ENCODE results near the gene GEMIN7. TPM values are rescaled to one million over a fixed set of nuclear protein-coding genes. Genes with fewer than 3 reads are reported as not detected.

Gene GEMIN7
- total and polyA plus RNA-seq, 4 donors = 10.0 to 25.2 (median 19.4) TPM

- peak; percentile 64 for DNase-seq (ENCODE audit: low spot score)
- no peaks in the 10 kb centered on the region for H3K9me3 ChIP-seq (ENCODE audit: control insufficient read depth in 4 of 4, low read length in 3 of 4)
- no peak overlapping the region for H3K27ac ChIP-seq (ENCODE audit: low read depth in 1 of 2, low read length in 2 of 2)
- no peak overlapping the region for H3K4me3 ChIP-seq (ENCODE audit: low read depth in 1 of 3, low read length in 3 of 3)
- WGBS = 68% methylated on average over 13 of the region's 13 CpGs
- no peaks in the 10 kb centered on the region for H3K36me3 ChIP-seq (ENCODE audit: control insufficient read depth in 4 of 4, insufficient read depth in 3 of 4, low read depth in 1 of 4, low read length in 3 of 4)
- no peak for TF ChIP-seq TAF1 (conservative IDR thresholded peaks at IDR 0.05)
- TF ChIP-seq GABPA (IDR thresholded peaks at IDR 0.05 in 1 of 2, conservative IDR thresholded peaks at IDR 0.05 in 1 of 2) = no peak
- no peak overlapping the region for H3K9ac ChIP-seq (ENCODE audit: low read depth in 1 of 2, low read length in 2 of 2)
- H3K27me3 ChIP-seq (ENCODE audit: control insufficient read depth in 4 of 4, insufficient read depth in 4 of 4, low read length in 3 of 4) = no peaks in the 10 kb centered on the region
- H3K4me1 ChIP-seq (ENCODE audit: control insufficient read depth in 4 of 4, insufficient read depth in 4 of 4, low read length in 3 of 4) = peaks cover 0 to 3% (median 0%) of the 10 kb centered on the region in 4 donors
Observed at GRCh38 chr19:45130236-45130635, 51.2 kb downstream of the GEMIN7 start.

- Histone ChIP-seq H3K36me3 (ENCODE audit: control insufficient read depth in 4 of 4, insufficient read depth in 3 of 4, low read depth in 1 of 4, low read length in 3 of 4) (no peaks in the 10 kb centered on the region), H3K27me3 (ENCODE audit: control insufficient read depth in 4 of 4, insufficient read depth in 4 of 4, low read length in 3 of 4) (no peaks in the 10 kb centered on the region), H3K27ac (ENCODE audit: low read depth in 1 of 2, low read length in 2 of 2) (no peak overlapping the region), H3K9ac (ENCODE audit: low read depth in 1 of 2, low read length in 2 of 2) (no peak overlapping the region), H3K9me3 (ENCODE audit: control insufficient read depth in 4 of 4, low read length in 3 of 4) (no peaks in the 10 kb centered on the region), H3K4me1 (ENCODE audit: control insufficient read depth in 4 of 4, insufficient read depth in 4 of 4, low read length in 3 of 4) (peaks cover 0 to 3% (median 0%) of the 10 kb centered on the region in 4 donors), H3K4me3 (ENCODE audit: low read depth in 1 of 3, low read length in 3 of 3) (no peak overlapping the region)
- 64% methylated on average over 13 of the region's 13 CpGs for WGBS
- DNase-seq (ENCODE audit: low spot score) = peak; percentile 46
- TF ChIP-seq CTCF (IDR thresholded peaks at IDR 0.05; ENCODE audit: low read depth, low read length, missing input control) = peak; percentile 20
- TF ChIP-seq TAF1 (conservative IDR thresholded peaks at IDR 0.05) = no peak
- TF ChIP-seq SP1 (IDR thresholded peaks at IDR 0.05) = no peak
- TF ChIP-seq REST (IDR thresholded peaks at IDR 0.05) = no peak
- TF ChIP-seq GABPA (IDR thresholded peaks at IDR 0.05 in 1 of 2, conservative IDR thresholded peaks at IDR 0.05 in 1 of 2) = no peak
- TF ChIP-seq RAD21 (IDR thresholded peaks at IDR 0.05) = peak in 1 of 2 donors; percentile 64
Observed at GRCh38 chr19:45130888-45131615, 52.0 kb downstream of the GEMIN7 start.

- no peak overlapping the region for H3K9ac ChIP-seq (ENCODE audit: low read depth in 1 of 2, low read length in 2 of 2)
- H3K4me3 ChIP-seq (ENCODE audit: low read depth in 1 of 3, low read length in 3 of 3) = no peak overlapping the region
- no peaks in the 10 kb centered on the region for H3K36me3 ChIP-seq (ENCODE audit: control insufficient read depth in 4 of 4, insufficient read depth in 3 of 4, low read depth in 1 of 4, low read length in 3 of 4)
- H3K27ac ChIP-seq (ENCODE audit: low read depth in 1 of 2, low read length in 2 of 2) = no peak overlapping the region
- peaks cover 0 to 3% (median 0%) of the 10 kb centered on the region in 4 donors for H3K4me1 ChIP-seq (ENCODE audit: control insufficient read depth in 4 of 4, insufficient read depth in 4 of 4, low read length in 3 of 4)
- DNase-seq (ENCODE audit: low spot score) = no peak
- WGBS = 94% methylated on average over 8 of the region's 8 CpGs
- no peaks in the 10 kb centered on the region for H3K27me3 ChIP-seq (ENCODE audit: control insufficient read depth in 4 of 4, insufficient read depth in 4 of 4, low read length in 3 of 4)
- no peaks in the 10 kb centered on the region for H3K9me3 ChIP-seq (ENCODE audit: control insufficient read depth in 4 of 4, low read length in 3 of 4)
- no peak for TF ChIP-seq HNF4G (IDR thresholded peaks at IDR 0.05)
- TF ChIP-seq RAD21 (IDR thresholded peaks at IDR 0.05) = no peak
- no peak for TF ChIP-seq ZBTB33 (IDR thresholded peaks at IDR 0.05)
- TF ChIP-seq RXRA (IDR thresholded peaks at IDR 0.05) = no peak
- TF ChIP-seq REST (IDR thresholded peaks at IDR 0.05) = no peak
- TF ChIP-seq FOXA2 (IDR thresholded peaks at IDR 0.05) = no peak
- no peak for TF ChIP-seq ATF3 (IDR thresholded peaks at IDR 0.05)
- TF ChIP-seq HNF4A (conservative IDR thresholded peaks at IDR 0.05) = no peak
- no peak for TF ChIP-seq GABPA (IDR thresholded peaks at IDR 0.05 in 1 of 2, conservative IDR thresholded peaks at IDR 0.05 in 1 of 2)
- no peak for TF ChIP-seq FOXA1 (IDR thresholded peaks at IDR 0.05)
- TF ChIP-seq TAF1 (conservative IDR thresholded peaks at IDR 0.05) = no peak
- no peak for TF ChIP-seq JUND (IDR thresholded peaks at IDR 0.05)
- TF ChIP-seq YY1 (IDR thresholded peaks at IDR 0.05) = no peak
- no peak for TF ChIP-seq SP1 (IDR thresholded peaks at IDR 0.05)
Observed at GRCh38 chr19:45133661-45134060, 54.6 kb downstream of the GEMIN7 start.
